SIG-M5 treated with dmso at 0.1 percent for 504 hours (cell line): ENCODE measurements around the gene ATP8A2.

ENCODE experiments used
- DNase-seq: peaks from one replicate; lab custom pipeline; 2025; ENCODE audit not compliant: unreplicated experiment; lab: John Stamatoyannopoulos, UW

The ATP8A2 gene

GRCh38 chr13:25380741-25381324 is 9.1 kb downstream of the ATP8A2 start:
- no peak for DNase-seq

- DNase-seq = no peak
Observed at GRCh38 chr13:25384758-25385410, 13.1 kb downstream of the ATP8A2 start.

GRCh38 chr13:25391932-25392331 is 20.2 kb downstream of the ATP8A2 start:
- DNase-seq = no peak

- DNase-seq = no peak
Observed at GRCh38 chr13:25394402-25395060, 22.8 kb downstream of the ATP8A2 start.

GRCh38 chr13:25397763-25398162 is 26.0 kb downstream of the ATP8A2 start:
- no peak for DNase-seq

DNA sequence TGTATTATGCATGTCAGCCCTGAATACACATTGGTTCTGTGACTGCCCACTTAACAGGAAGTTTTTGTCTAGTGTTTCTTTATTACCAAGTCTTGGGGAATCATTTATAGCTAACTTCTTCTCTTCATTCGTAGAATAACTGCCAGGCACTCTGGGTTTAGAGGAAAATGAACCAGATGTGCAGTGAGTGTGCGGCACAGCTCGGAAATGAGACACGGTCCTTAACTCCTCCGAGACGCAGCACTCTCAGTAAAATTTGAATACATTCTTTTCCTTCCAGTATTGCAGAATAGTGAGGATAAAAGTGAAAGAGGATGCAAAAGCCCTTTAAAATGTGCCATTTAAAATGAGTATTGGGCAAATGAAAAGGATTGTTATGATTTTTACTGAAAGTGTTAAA is 29.2 kb downstream of the ATP8A2 start:
- DNase-seq = no peak

DNA sequence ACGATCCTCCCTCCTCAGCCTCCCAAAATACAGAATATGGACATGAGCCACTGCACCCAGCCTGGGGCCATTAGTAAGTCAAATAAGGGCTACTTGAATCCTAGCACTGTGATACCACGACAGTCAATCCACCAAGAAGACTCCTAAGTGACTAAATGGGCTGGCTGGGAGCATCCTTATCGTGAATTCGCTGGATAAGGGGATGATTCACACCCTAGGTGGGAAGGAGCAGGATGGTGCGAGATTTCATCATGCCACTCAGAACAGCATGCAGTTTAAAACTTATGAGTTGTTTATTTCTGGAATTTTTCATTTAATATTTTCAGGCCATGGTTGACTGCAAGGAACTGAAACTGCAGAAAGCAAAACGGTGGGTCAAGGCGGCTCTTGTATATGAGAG is 30.2 kb downstream of the ATP8A2 start:
- no peak for DNase-seq

- no peak for DNase-seq
Observed at GRCh38 chr13:25406377-25406776, 34.6 kb downstream of the ATP8A2 start.

- DNase-seq = no peak
Observed at GRCh38 chr13:25409938-25410337, 38.2 kb downstream of the ATP8A2 start.

DNA sequence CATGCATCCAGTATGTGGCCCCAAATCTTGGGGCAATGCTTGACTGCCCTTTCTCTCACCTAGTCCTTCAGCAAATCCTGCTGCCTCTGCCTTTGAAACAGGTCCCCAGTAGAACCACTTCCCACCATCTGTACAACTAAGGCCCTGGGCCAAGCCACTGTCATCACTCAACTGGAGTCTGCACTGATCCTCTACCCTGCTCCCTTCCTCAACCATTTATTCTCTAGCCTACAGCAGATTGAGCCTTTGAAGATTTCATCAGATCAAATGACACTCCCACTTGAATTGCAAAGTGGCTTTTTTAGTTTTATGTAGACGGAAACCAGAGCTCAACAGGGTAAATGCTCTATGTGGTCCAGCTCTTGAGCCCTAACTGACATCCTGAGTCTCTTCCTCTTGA is 43.5 kb downstream of the ATP8A2 start:
- no peak for DNase-seq

DNA sequence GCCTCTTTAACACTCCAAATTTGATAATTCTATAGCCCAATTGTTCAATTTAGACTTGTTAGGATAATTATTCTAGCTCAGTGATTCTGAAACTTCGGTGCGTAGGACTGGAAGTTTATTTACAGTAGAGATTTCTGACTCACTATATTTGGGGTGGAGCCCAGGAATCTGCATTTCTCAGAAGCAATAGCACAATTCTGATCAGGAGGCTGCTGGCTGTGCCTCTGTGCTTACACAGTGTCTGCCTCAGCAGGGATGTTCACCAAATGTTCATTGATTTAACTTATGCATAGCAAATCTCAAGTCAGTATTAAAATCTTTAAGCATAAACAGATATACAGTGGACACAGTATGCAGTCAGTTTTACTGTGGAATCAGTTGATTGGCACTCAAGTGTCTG is 45.8 kb downstream of the ATP8A2 start:
- DNase-seq = no peak

GRCh38 chr13:25420161-25420560 is 48.4 kb downstream of the ATP8A2 start:
- DNase-seq = no peak

DNA sequence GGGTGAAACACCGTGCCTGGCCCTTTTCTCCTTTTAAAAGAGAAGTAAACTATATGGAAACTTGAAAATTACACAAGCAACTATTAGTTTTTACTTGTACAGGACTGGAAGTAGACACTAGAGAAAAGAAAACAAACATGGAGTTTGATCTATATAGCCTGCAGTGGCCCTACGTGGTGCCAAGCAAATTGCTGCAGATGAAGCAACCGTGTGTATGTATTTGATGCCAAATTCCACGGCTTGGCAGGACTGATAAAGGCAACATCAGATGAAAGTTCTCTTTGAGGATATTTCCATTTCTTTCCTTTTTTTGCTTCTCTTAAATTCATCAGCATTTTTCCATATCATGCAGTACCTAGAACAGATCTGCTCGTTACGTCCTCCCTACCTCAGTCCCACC is 49.8 kb downstream of the ATP8A2 start:
- no peak for DNase-seq

- DNase-seq = no peak
Observed at GRCh38 chr13:25422153-25422552, 50.4 kb downstream of the ATP8A2 start.

DNA sequence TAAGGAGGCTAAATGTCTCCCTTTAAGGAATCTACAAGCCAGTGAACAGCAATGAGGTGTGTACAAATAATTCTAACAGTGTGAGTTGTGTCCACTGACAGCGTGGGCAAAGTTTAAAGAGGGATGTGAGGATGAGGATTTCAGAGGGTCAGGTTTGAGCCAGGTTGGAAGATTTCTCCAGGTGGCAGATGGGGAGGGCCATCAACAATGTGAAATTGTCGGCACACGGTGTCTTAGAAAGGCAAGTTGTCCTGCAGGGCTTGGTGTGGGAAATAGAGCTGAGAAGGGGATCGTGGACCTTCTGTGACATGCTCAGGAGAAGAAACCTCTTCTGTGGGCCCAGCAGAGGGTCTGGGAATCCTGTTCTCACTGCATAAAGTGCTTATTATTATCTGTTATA is 52.1 kb downstream of the ATP8A2 start:
- DNase-seq = no peak

- DNase-seq = no peak
Observed at GRCh38 chr13:25429466-25429865, 57.7 kb downstream of the ATP8A2 start.

GRCh38 chr13:25432691-25433090 is 60.9 kb downstream of the ATP8A2 start:
- DNase-seq = no peak

GRCh38 chr13:25440061-25440460 is 68.3 kb downstream of the ATP8A2 start:
- DNase-seq = peak; percentile 71

DNA sequence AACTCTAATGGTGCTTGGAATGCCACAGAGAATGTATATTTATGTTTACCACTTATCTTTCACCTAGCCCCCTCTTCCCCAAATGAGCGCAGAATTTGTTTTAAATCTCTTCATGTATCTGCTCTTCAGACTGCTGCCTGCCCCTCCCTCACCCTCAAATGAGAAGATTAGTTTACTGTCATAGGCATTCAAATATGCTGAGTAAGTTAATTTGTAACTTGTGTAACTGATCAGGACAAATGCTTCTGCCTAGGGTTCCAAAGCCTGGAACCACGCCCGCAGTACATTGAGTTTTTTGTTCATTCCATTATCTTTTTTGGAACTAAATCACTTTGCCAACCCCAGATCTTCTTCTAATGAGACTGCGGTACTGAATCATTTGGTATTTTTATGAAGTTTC is 74.5 kb downstream of the ATP8A2 start:
- no peak for DNase-seq

GRCh38 chr13:25447396-25447795 is 75.6 kb downstream of the ATP8A2 start:
- DNase-seq = no peak

- DNase-seq = no peak
Observed at GRCh38 chr13:25453850-25454365, 82.1 kb downstream of the ATP8A2 start.

DNA sequence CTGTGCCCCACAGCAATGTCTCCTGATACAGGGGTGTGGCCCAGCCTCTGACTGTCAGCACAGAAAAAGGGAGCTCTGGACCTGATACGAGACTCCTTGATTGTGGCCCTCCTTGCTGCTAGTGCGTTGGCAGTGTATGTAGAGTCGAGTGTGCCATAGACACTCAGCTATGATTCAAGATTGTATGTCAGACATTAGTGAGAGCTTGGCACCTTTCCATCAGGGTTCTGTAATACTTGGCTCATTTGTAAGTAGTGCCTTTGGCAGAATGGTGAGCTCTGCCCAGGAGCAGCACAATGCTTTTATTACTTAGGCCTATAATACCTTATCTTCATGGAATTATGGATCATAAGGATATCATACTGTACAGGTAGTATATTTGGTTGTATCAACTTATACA is 83.4 kb downstream of the ATP8A2 start:
- DNase-seq = no peak
